MCF 10A (cell line): ENCODE data around the gene OR1I1. TPM values are rescaled to one million over a fixed set of nuclear protein-coding genes. Genes with fewer than 3 reads are reported as not detected.

Source experiments
- BruUV-seq: library from RNA; stranded (reverse); fragments of 400-500 nt; replicated peaks from 2 replicates; lab custom pipeline; 2021; lab: Mats Ljungman, UMichigan
- CTCF ChIA-PET: fragments of 300-600 bp; sonication (Branson Sonifier 250); formaldehyde crosslinking; extraction: SDS; loops from one replicate; lab custom pipeline; 2021; ENCODE audit warnings: antibody characterized with exemption, inconsistent platforms; lab: Yijun Ruan, JAX
- POLR2A ChIA-PET: fragments of 300-600, 350-650 bp; sonication (Branson Sonifier 250); formaldehyde crosslinking; extraction: SDS; loops from one replicate; lab custom pipeline; 2020; ENCODE audit warnings: antibody characterized with exemption, inconsistent platforms; lab: Yijun Ruan, JAX
- DNase-seq: peaks from one replicate; pipeline ENCODE4 v3.0.0-alpha.2; 2018; ENCODE audit not compliant: unreplicated experiment
- H3K27ac Mint-ChIP-seq: one replicate; pipeline ENCODE4 v1.8.0; 2022; ENCODE audit warnings: mild to moderate bottlenecking, low read depth, mixed read lengths; ENCODE audit not compliant: unreplicated experiment
- H3K27me3 Mint-ChIP-seq: one replicate; pipeline ENCODE4 v1.8.0; 2022; ENCODE audit warnings: mixed read lengths; ENCODE audit not compliant: insufficient read depth, unreplicated experiment
- H3K36me3 Mint-ChIP-seq: one replicate; pipeline ENCODE4 v1.8.0; 2022; ENCODE audit warnings: mild to moderate bottlenecking, moderate library complexity, mixed read lengths; ENCODE audit not compliant: insufficient read depth, unreplicated experiment
- H3K4me1 Mint-ChIP-seq: one replicate; pipeline ENCODE4 v1.8.0; 2022; ENCODE audit warnings: mixed read lengths; ENCODE audit not compliant: insufficient read depth, unreplicated experiment
- H3K4me3 Mint-ChIP-seq: one replicate; pipeline ENCODE4 v1.8.0; 2022; ENCODE audit warnings: mild to moderate bottlenecking, moderate library complexity, mixed read lengths; ENCODE audit not compliant: unreplicated experiment
- H3K9me3 Mint-ChIP-seq: one replicate; pipeline ENCODE4 v1.8.0; 2022; ENCODE audit warnings: mixed read lengths; ENCODE audit not compliant: unreplicated experiment
- CTCF ChIP-seq: fragments of 200-600 bp; IDR thresholded peaks from one replicate; pipeline ENCODE4 v1.8.0; 2022; ENCODE audit warnings: antibody characterized with exemption, mild to moderate bottlenecking; ENCODE audit not compliant: unreplicated experiment
- intact Hi-C: fragments of 100-400 bp; cut with micrococcal nuclease; formaldehyde crosslinking; loops from 2 replicates; pipeline ENCODE4 v1.14.1; 2022
- total RNA-seq: library from RNA; stranded (reverse); gene quantifications from 2 replicates; pipeline ENCODE4 v1.2.3, GENCODE V29; 2022

Gene OR1I1
- total RNA-seq, 1 experiment from 2014 or later = not detected

- H3K36me3 Mint-ChIP-seq = peaks cover 30% of the 10 kb centered on the region
- CTCF ChIA-PET = no interaction called here
- H3K4me3 Mint-ChIP-seq = no peak overlapping the region
- POLR2A ChIA-PET = no interaction called here
- H3K9me3 Mint-ChIP-seq = no peaks in the 10 kb centered on the region
- peaks cover 15% of the 10 kb centered on the region for H3K4me1 Mint-ChIP-seq
- no peak for DNase-seq
- H3K27ac Mint-ChIP-seq = no peak overlapping the region
- no TSS peak for BruUV-seq
- H3K27me3 Mint-ChIP-seq = no peaks in the 10 kb centered on the region
- TF ChIP-seq CTCF = no peak
- intact Hi-C loops = no loop called here
Measured at GRCh38 chr19:15110418-15110815, 28.4 kb downstream of the OR1I1 start.

DNA sequence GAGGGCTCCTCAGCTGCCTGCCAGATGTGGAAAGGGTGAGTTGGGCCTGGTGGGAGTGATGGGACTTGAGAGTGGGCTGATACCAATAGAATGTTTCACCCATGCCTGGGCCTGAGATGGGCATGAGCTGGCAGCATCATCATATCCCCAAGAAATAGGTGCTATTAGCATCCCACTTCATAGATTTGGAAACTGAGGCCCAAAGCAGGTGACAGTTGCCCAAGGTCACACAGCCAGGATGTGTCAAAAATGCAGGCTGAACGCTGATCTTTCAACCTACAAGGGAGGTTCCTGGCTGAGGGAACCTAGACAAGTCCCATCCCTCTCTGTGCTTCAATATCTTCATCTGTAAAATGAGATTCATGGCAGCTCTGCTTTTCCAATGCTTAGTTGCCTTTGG lies 29.7 kb downstream of the OR1I1 start:
- Mint-ChIP-seq H3K27ac (no peak overlapping the region), H3K4me1 (peaks cover 10% of the 10 kb centered on the region), H3K4me3 (no peak overlapping the region), H3K36me3 (peaks cover 31% of the 10 kb centered on the region), H3K9me3 (no peaks in the 10 kb centered on the region), H3K27me3 (no peaks in the 10 kb centered on the region)
- no peak for DNase-seq
- intact Hi-C loops = no loop called here
- CTCF ChIA-PET = interaction anchor here (1.4 kb wide), 1 partner anchor 38 kb away, joined by 3 read pairs; no protein-coding TSS in a partner anchor
- no TSS peak for BruUV-seq
- no peak for TF ChIP-seq CTCF
- POLR2A ChIA-PET = interaction anchor here (0.6 to 1.3 kb wide), 3 partner anchors 9 to 398 kb away, joined by 3 read pairs; no protein-coding TSS in a partner anchor

DNA sequence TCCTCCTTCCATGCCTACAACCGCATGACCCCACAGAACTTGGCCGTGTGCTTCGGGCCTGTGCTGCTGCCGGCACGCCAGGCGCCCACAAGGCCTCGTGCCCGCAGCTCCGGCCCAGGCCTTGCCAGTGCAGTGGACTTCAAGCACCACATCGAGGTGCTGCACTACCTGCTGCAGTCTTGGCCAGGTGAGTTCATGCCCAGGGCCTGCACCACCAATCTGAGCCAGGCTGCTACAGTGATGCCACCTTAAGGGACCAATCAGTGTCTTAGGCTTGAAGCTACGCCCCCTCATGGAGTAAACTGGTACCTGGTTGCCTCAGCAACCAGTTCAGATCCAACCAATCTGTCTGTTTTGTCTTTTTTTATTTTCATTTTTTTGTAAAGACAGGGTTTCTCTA lies 30.4 kb downstream of the OR1I1 start:
- intact Hi-C loops = no loop called here
- Mint-ChIP-seq H3K27me3 (no peaks in the 10 kb centered on the region), H3K4me3 (no peak overlapping the region), H3K9me3 (no peaks in the 10 kb centered on the region), H3K36me3 (peaks cover 35% of the 10 kb centered on the region), H3K4me1 (peaks cover 10% of the 10 kb centered on the region), H3K27ac (no peak overlapping the region)
- BruUV-seq = no TSS peak
- ChIA-PET CTCF (interaction anchor here (0.6 kb wide), 1 partner anchor 950 kb away, joined by 3 read pairs; no protein-coding TSS in a partner anchor), POLR2A (interaction anchor here (0.6 to 1.3 kb wide), 3 partner anchors 14 to 397 kb away, joined by 3 read pairs; partner anchors contain the start of gene AKAP8L)
- no peak for TF ChIP-seq CTCF
- DNase-seq = peak; percentile 42

GRCh38 chr19:15113245-15114152 lies 31.5 kb downstream of the OR1I1 start:
- BruUV-seq = no TSS peak

More at GRCh38 chr19:15113245-15114152, 31.5 kb downstream of the OR1I1 start:
- CTCF ChIA-PET = interaction anchor here (0.6 kb wide), 1 partner anchor 949 kb away, joined by 3 read pairs; no protein-coding TSS in a partner anchor
- no peak for TF ChIP-seq CTCF
- intact Hi-C loops = no loop called here
- POLR2A ChIA-PET = interaction anchor here (1.2 to 1.3 kb wide), 2 partner anchors 13 to 306 kb away, joined by 3 read pairs; partner anchors contain the start of gene AKAP8L
- H3K4me3 Mint-ChIP-seq = no peak overlapping the region
- DNase-seq = no peak
- peaks cover 2% of the 10 kb centered on the region for H3K4me1 Mint-ChIP-seq
- no peaks in the 10 kb centered on the region for H3K27me3 Mint-ChIP-seq
- no peak overlapping the region for H3K27ac Mint-ChIP-seq
- no peaks in the 10 kb centered on the region for H3K9me3 Mint-ChIP-seq
- peaks cover 37% of the 10 kb centered on the region for H3K36me3 Mint-ChIP-seq
